Thoracic aorta (tissue), 2 donors: ENCODE data around the gene PAPLN. TPM values are rescaled to one million over a fixed set of nuclear protein-coding genes. Genes with fewer than 3 reads are reported as not detected.

ENCODE experiments used
- ATAC-seq: fragments of 150-250 bp; one replicate; pipeline ENCODE4 v1.8.0; 2017; ENCODE audit warnings: low read depth; ENCODE audit not compliant: insufficient number of reproducible peaks, low FRiP score
- DNase-seq: peaks from one replicate; pipeline ENCODE4 v3.0.0-alpha.2; 2020; ENCODE audit warnings: low spot score
- H3K27ac ChIP-seq, 2 donors: fragments of 200-600 bp; sonication (generic); 1 replicate in 1 of 2; 2 replicates in 1 of 2; pipeline ENCODE4 v1.5.1; 2016; ENCODE audit warnings: mild to moderate bottlenecking in 2 of 2, moderate library complexity in 2 of 2
- H3K27me3 ChIP-seq: fragments of 200-600 bp; sonication (generic); replicated peaks from 2 replicates; pipeline ENCODE4 v1.6.0; 2016; ENCODE audit warnings: mild to moderate bottlenecking; ENCODE audit not compliant: insufficient read depth
- H3K36me3 ChIP-seq: fragments of 200-600 bp; sonication (generic); one replicate; pipeline ENCODE4 v1.5.1; 2016
- H3K4me1 ChIP-seq, 2 donors: fragments of 200-600 bp; sonication (generic); 1 replicate in 1 of 2; 2 replicates in 1 of 2; pipeline versions ENCODE4 v1.5.1 to v1.6.0; 2016; ENCODE audit warnings: low read depth in 2 of 2, mild to moderate bottlenecking in 1 of 2; ENCODE audit not compliant: control insufficient read depth in 1 of 2
- H3K4me3 ChIP-seq: fragments of 200-600 bp; sonication (generic); 2 replicates; pipeline ENCODE4 v1.5.1; 2016; ENCODE audit warnings: mild to moderate bottlenecking
- H3K9me3 ChIP-seq: fragments of 200-600 bp; sonication (generic); 2 replicates; pipeline ENCODE4 v1.5.1; 2016
- CTCF ChIP-seq: fragments of 200-600 bp; sonication (generic); IDR thresholded peaks from one replicate; pipeline ENCODE4 v1.5.1; 2019; ENCODE audit warnings: antibody characterized with exemption
- total RNA-seq, 2 donors: library from RNA; depleted of rRNA; stranded (reverse); fragments of >200 nt; gene quantifications; one replicate each; pipeline versions ENCODE4 v1.1.0 to v1.2.3, GENCODE V29; 2016

The PAPLN gene
- total RNA-seq, 2 donors from 2014 or later = 10.0 to 10.2 TPM

GRCh38 chr14:73287071-73287470 lies 49.8 kb downstream of the PAPLN start:
- no peak for TF ChIP-seq CTCF
- ATAC-seq (no peak), DNase-seq (no peak)
- no peaks in the 10 kb centered on the region for H3K9me3 ChIP-seq
- H3K4me1 ChIP-seq = no peaks in the 10 kb centered on the region
- H3K36me3 ChIP-seq = peaks cover 18% of the 10 kb centered on the region
- H3K27ac ChIP-seq = no peak overlapping the region
- H3K4me3 ChIP-seq = no peak overlapping the region
- H3K27me3 ChIP-seq = no peaks in the 10 kb centered on the region

GRCh38 chr14:73289308-73289707 lies 52.0 kb downstream of the PAPLN start:
- ATAC-seq (no peak), DNase-seq (no peak)
- H3K4me1 ChIP-seq = no peaks in the 10 kb centered on the region
- no peaks in the 10 kb centered on the region for H3K9me3 ChIP-seq
- H3K27ac ChIP-seq = no peak overlapping the region
- no peaks in the 10 kb centered on the region for H3K27me3 ChIP-seq
- peaks cover 21% of the 10 kb centered on the region for H3K36me3 ChIP-seq
- no peak overlapping the region for H3K4me3 ChIP-seq
- TF ChIP-seq CTCF = no peak

GRCh38 chr14:73289729-73290128 lies 52.4 kb downstream of the PAPLN start:
- no peak overlapping the region for H3K27ac ChIP-seq
- peaks cover 21% of the 10 kb centered on the region for H3K36me3 ChIP-seq
- no peak for TF ChIP-seq CTCF
- no peak overlapping the region for H3K4me3 ChIP-seq
- no peaks in the 10 kb centered on the region for H3K9me3 ChIP-seq
- H3K27me3 ChIP-seq = no peaks in the 10 kb centered on the region
- DNase-seq (no peak), ATAC-seq (no peak)
- H3K4me1 ChIP-seq = no peaks in the 10 kb centered on the region

- no peak overlapping the region for H3K4me3 ChIP-seq
- no peak for TF ChIP-seq CTCF
- H3K9me3 ChIP-seq = no peaks in the 10 kb centered on the region
- DNase-seq = no peak
- H3K36me3 ChIP-seq = peaks cover 18% of the 10 kb centered on the region
- no peak for ATAC-seq
- H3K27ac ChIP-seq = no peak overlapping the region
- H3K4me1 ChIP-seq = no peaks in the 10 kb centered on the region
- H3K27me3 ChIP-seq = no peaks in the 10 kb centered on the region
These were observed 53.0 kb downstream of the PAPLN start for GRCh38 chr14:73290279-73290678.

GRCh38 chr14:73293782-73294781 lies 56.8 kb downstream of the PAPLN start:
- DNase-seq = no peak
- Histone ChIP-seq H3K9me3 (no peaks in the 10 kb centered on the region), H3K27me3 (no peaks in the 10 kb centered on the region), H3K4me3 (no peak overlapping the region), H3K4me1 (no peaks in the 10 kb centered on the region), H3K27ac (no peak overlapping the region), H3K36me3 (peaks cover 9% of the 10 kb centered on the region)
- no peak for ATAC-seq
- no peak for TF ChIP-seq CTCF
